COLO668 (cell line): ENCODE data around the gene CPLX3.

Source experiments
- DNase-seq: peaks from one replicate; lab custom pipeline; 2025; ENCODE audit not compliant: unreplicated experiment; lab: John Stamatoyannopoulos, UW

Gene CPLX3

GRCh38 chr15:74802290-74802689 is 24.1 kb upstream of the CPLX3 start:
- DNase-seq: no peak

GRCh38 chr15:74802862-74803447 is 23.5 kb upstream of the CPLX3 start:
- DNase-seq: no peak

- DNase-seq: no peak
These were observed 21.5 kb upstream of the CPLX3 start for GRCh38 chr15:74804935-74805334.

- DNase-seq: no peak
These were observed 19.1 kb upstream of the CPLX3 start for GRCh38 chr15:74807282-74807681.

- peak; percentile 8 for DNase-seq
These were observed 18.2 kb upstream of the CPLX3 start for GRCh38 chr15:74808078-74808839.

GRCh38 chr15:74808840-74809229 is 17.6 kb upstream of the CPLX3 start:
- no peak for DNase-seq

- no peak for DNase-seq
These were observed 17.2 kb upstream of the CPLX3 start for GRCh38 chr15:74809242-74809641.

- no peak for DNase-seq
These were observed 16.5 kb upstream of the CPLX3 start for GRCh38 chr15:74809956-74810355.

GRCh38 chr15:74812533-74812932 is 13.9 kb upstream of the CPLX3 start, which contains the start of gene LMAN1L:
TSS of gene LMAN1L (plus strand) at chr15:74812835. CDS start at chr15:74812855, 20 bp downstream.
- DNase-seq: no peak

- DNase-seq: no peak
These were observed 11.1 kb upstream of the CPLX3 start for GRCh38 chr15:74815121-74815934.

- DNase-seq: no peak
These were observed 10.5 kb upstream of the CPLX3 start for GRCh38 chr15:74815961-74816360.

GRCh38 chr15:74816624-74817369 is 9.6 kb upstream of the CPLX3 start:
- DNase-seq: no peak

GRCh38 chr15:74817370-74817737 is 9.1 kb upstream of the CPLX3 start:
- DNase-seq: no peak

- DNase-seq: no peak
These were observed 6.4 kb upstream of the CPLX3 start for GRCh38 chr15:74820056-74820455.

GRCh38 chr15:74821091-74821789 is 5.2 kb upstream of the CPLX3 start:
- peak; percentile 20 for DNase-seq

- no peak for DNase-seq
These were observed 4.7 kb upstream of the CPLX3 start for GRCh38 chr15:74821790-74822158.

GRCh38 chr15:74822233-74822632 is 4.2 kb upstream of the CPLX3 start:
- no peak for DNase-seq

- DNase-seq: peak; percentile 24
These were observed 3.1 kb upstream of the CPLX3 start for GRCh38 chr15:74823324-74823723.

- DNase-seq: no peak
These were observed 1.5 kb upstream of the CPLX3 start for GRCh38 chr15:74824976-74825375.

- DNase-seq: no peak
These were observed 561 bp upstream of the CPLX3 start for GRCh38 chr15:74825866-74826265.

GRCh38 chr15:74826921-74827320 is 494 bp downstream of the CPLX3 start:
- DNase-seq: no peak
